ENCODE results near the gene UPF3A. TPM values are rescaled to one million over a fixed set of nuclear protein-coding genes. Genes with fewer than 3 reads are reported as not detected.

The UPF3A gene
- total and polyA plus RNA-seq, 9 of the 15 experiments (the other 6 are each of a cell fraction or from before 2014, with no cell fraction given) = 15.6 to 76.5 (median 40.9) TPM

DNA sequence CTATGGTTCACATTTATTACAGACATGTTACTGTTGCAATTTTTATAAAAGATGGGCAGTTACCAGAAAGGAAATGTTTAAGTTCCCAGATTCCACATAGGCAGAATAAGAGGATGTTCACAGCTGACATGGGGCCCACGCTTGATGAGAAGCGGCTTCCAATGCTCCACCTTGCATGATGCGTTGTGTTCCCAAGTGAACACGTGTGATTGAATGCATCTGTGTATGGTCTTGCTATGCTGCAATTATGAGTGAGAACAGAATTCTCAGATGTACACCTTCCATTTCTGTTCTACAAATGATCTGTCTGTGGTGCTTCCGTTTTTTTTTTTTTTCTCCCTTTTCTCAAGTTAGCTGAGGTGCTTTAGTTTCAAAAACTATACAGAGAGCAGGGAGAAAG, 15.5 kb downstream of the UPF3A start:
- no peak for TF ChIP-seq KDM4B (IDR thresholded peaks at IDR 0.05; ENCODE audit: borderline replicate concordance in 2 of 2, low read depth in 1 of 2)
- TF ChIP-seq, protein P1, sequence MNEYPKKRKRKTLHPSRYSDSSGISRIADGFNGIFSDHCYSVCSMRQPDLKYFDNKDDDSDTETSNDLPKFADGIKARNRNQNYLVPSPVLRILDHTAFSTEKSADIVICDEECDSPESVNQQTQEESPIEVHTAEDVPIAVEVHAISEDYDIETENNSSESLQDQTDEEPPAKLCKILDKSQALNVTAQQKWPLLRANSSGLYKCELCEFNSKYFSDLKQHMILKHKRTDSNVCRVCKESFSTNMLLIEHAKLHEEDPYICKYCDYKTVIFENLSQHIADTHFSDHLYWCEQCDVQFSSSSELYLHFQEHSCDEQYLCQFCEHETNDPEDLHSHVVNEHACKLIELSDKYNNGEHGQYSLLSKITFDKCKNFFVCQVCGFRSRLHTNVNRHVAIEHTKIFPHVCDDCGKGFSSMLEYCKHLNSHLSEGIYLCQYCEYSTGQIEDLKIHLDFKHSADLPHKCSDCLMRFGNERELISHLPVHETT (CRISPR knock-in tag; conservative IDR thresholded peaks at IDR 0.05 in 1 of 2, IDR thresholded peaks at IDR 0.05 in 1 of 2) = no peak
- TF ChIP-seq AFF4 (CRISPR knock-in tag; IDR thresholded peaks at IDR 0.05) = no peak
- no peak for TF ChIP-seq NFXL1 (CRISPR knock-in tag; IDR thresholded peaks at IDR 0.05)
- no peak for TF ChIP-seq CBX1 (IDR thresholded peaks at IDR 0.05; ENCODE audit: low read depth)
- TF ChIP-seq SRSF7 (optimal IDR thresholded peaks at IDR 0.05; ENCODE audit: low read depth, low read length) = no peak
- no peak for TF ChIP-seq ZNF551 (CRISPR knock-in tag; IDR thresholded peaks at IDR 0.05)
- TF ChIP-seq SAFB (IDR thresholded peaks at IDR 0.05; ENCODE audit: borderline replicate concordance, low read depth, low read length) = no peak
- TF ChIP-seq CTCFL (IDR thresholded peaks at IDR 0.05; ENCODE audit: borderline replicate concordance, insufficient read depth, low read depth, low read length, poor library complexity, severe bottlenecking) = no peak
- TF ChIP-seq ZBTB49 (CRISPR knock-in tag; IDR thresholded peaks at IDR 0.05; ENCODE audit: borderline replicate concordance) = no peak
- Histone ChIP-seq H3K27ac (ENCODE audit: extremely low read depth, low read depth, low read length) (no peak overlapping the region), H3K4me3 (no peak overlapping the region), H3K36me3 (ENCODE audit: control insufficient read depth, insufficient read depth, low read length) (peaks cover 72% of the 10 kb centered on the region; the same call in 2 of the 3 replicates), H3K9me3 (replicated peaks; ENCODE audit: control insufficient read depth, insufficient read depth, low read depth, low read length) (no peaks in the 10 kb centered on the region), H2AFZ (ENCODE audit: low read depth, low read length) (no peak overlapping the region), H3K79me2 (ENCODE audit: control insufficient read depth, insufficient read depth, low read length) (peaks cover 4% of the 10 kb centered on the region; the same call in 2 of the 3 replicates), H3K27me3 (ENCODE audit: control insufficient read depth in 2 of 2, insufficient read depth in 2 of 2, low read length in 2 of 2) (no peaks in the 10 kb centered on the region), H3K9ac (ENCODE audit: insufficient read depth in 1 of 2, low read depth in 2 of 2, low read length in 2 of 2) (no peak overlapping the region), H3K4me2 (ENCODE audit: insufficient read depth, low read length) (no peak overlapping the region), H3K9me1 (ENCODE audit: control insufficient read depth, insufficient read depth, low read length) (no peaks in the 10 kb centered on the region), H3K4me1 (replicated peaks in 1 of 2; ENCODE audit: control insufficient read depth in 2 of 2, insufficient read depth in 2 of 2, low read length in 2 of 2) (no peaks in the 10 kb centered on the region; a peak in 1 of 5 replicates), H4K20me1 (replicated peaks; ENCODE audit: control insufficient read depth, insufficient read depth, low read length) (no peaks in the 10 kb centered on the region)
- in situ Hi-C loops (cut with MboI) (no loop called here), intact Hi-C loops (cut with micrococcal nuclease) (no loop called here)
- ATAC-seq (no peak), DNase-seq (ENCODE audit: extremely low read depth in 1 of 4, low spot score in 3 of 4) (no peak), FAIRE-seq (no peak)
- WGBS (ENCODE audit: insufficient coverage, low coverage, missing lambda C conversion rate) = 94% methylated on average over 4 of the region's 5 CpGs
- TSS peak; percentile 11 for BruUV-seq (replicated peaks)
- POLR2A ChIA-PET = no interaction called here
- CTCF ChIA-PET (ENCODE audit: low intra/inter-chr PET ratio) = no interaction called here

Measured in K562 (cell line).